Putamen (tissue), 1 donor: ENCODE measurements around the gene RELA.
A peak's percentile ranks its signal among the peaks of the same experiment; 100 is the strongest.
"Not testable (repeated sequence)": the region's sequence is repeated elsewhere in the genome, so short reads cannot be mapped to it uniquely, and the experiment has no call there.

ENCODE experiments used
- DNase-seq: peaks from one replicate; pipeline ENCODE4 v3.0.0-alpha.2; 2016; ENCODE audit warnings: low spot score

The RELA gene

DNA sequence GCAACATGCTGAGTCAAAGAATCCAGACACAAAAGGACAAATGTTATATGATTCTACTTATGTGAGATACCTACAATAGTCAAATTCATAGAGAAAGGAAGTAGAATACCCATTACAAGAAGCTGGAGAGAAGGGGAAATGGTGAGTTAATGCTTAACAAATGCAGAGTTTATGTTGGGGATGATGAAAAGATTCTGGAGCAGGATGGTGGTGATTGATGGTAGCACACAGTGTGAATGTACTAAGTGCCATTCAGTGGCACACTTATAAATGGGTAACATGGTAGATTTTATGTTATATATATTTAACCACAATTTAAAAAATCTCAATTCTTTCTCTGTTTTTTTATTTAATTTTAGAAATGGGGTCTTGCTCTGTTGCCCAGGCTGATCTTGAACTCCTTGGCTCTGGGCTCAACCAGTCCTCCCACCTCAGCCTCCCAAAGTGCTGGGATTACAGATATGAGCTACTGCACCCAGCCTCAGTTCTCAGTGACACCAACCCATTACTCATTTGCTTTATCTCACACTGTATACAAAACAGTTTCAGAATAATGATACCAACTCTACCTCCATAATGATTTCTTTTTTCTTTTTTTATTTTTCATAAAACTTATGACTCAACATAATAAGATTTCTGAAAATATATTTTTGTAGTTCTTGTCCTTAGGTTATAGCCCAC, 9.6 kb upstream of the RELA start:
- no peak for DNase-seq

GRCh38 chr11:65663639-65664200, 1.0 kb upstream of the RELA start:
- peak; percentile 62 for DNase-seq

DNA sequence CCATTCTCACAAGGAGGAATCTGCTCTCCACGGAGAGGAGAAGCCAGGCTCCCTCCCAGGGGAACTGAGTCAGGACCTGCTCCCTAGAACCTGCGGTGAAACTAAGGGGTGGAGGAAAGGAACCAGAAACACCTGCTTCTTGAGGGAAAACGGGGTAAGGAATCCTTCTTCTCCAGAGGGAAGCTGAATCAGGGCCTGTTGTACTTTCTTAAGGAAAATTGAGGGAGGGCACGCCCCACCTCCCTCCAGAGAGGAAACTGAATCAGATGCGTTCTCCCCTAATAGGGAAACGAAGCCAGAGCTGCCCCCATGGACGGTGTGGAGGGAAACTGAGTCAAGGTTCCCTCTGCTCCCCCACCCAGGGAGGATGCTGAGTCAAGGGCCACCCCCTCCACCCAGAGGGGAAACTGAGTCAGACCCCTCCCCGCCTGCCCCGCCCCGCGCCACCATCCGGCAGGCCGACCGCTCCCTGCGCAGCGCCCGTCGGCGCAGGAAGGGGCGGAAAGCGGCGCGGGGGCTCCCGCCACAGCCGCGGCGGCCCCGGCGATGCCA, 393 bp downstream of the RELA start:
- no peak for DNase-seq

- no peak for DNase-seq
Measured at GRCh38 chr11:65661599-65662246, 993 bp downstream of the RELA start.

DNA sequence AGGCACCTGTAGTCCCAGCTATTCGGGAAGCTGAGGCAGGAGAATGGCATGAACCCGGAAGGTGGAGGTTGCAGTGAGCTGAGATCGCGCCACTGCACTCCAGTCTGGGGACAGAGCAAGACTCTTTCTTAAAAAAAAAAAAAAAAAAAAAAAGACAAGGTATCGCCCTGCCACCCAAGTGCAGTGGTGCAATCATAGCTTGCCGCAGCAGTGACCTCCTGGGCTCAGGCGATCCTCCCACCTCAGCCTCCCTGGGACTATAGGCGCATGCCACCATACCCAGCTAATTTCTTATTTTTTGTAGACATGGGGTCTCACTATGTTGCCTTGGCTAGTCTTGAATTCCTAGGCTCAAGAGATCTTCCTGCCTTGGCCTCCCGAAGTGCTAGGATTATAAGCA, 1.8 kb downstream of the RELA start:
- not testable (repeated sequence) for DNase-seq

DNA sequence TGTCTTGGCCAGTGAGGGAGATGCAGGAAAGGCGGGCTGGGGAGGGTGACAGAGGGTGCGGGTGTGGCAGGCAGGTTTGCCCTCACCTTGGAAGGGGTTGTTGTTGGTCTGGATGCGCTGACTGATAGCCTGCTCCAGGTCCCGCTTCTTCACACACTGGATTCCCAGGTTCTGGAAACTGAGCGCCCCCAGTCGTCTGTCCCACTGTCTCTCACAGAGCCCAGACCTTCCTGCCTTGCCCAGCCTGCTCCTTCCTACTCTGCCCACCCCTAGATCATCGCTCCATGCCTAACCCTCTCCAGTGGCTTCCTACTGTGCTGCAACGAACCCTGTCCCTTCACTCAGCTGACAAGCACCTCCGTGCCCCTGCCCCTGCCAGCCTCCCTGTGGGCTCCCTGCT, 2.7 kb downstream of the RELA start:
- DNase-seq: no peak

GRCh38 chr11:65658174-65659021, 4.3 kb downstream of the RELA start:
- DNase-seq: no peak

- DNase-seq: no peak
Measured at GRCh38 chr11:65657426-65657825, 5.3 kb downstream of the RELA start.

DNA sequence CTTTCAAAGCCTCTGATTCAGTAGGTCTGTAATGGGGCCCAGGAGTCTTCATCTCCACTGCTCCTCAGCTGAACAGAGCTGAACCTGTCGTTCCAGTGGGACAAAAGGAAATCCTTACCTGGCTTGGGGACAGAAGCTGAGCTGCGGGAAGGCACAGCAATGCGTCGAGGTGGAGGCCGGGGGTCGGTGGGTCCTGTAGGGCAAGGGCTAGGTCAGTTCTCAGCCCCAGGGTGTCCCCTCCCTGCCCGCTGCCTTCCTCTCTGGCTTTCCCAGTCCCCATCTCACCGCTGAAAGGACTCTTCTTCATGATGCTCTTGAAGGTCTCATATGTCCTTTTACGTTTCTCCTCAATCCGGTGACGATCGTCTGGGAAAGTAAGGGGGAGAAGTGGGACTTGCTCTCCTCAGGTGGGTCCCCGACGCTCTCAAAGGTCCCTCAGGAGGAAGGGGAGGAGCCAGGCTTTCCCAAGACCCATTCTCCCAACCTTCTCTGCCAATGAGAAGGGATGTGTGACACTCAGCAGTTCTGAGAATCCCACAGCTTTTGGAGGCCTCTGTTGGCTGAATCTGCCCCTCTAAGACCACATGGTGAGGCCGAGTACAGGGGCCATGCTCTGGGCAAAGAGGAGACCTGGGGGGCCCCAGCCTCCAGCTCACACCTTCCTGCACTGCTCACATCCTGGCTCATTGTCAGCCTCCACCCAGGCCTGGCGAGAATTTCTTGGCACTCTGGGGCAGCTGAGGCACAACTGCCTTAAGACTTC, 7.0 kb downstream of the RELA start:
- DNase-seq: no peak

- DNase-seq: no peak
Measured at GRCh38 chr11:65654375-65655349, 8.1 kb downstream of the RELA start.

DNA sequence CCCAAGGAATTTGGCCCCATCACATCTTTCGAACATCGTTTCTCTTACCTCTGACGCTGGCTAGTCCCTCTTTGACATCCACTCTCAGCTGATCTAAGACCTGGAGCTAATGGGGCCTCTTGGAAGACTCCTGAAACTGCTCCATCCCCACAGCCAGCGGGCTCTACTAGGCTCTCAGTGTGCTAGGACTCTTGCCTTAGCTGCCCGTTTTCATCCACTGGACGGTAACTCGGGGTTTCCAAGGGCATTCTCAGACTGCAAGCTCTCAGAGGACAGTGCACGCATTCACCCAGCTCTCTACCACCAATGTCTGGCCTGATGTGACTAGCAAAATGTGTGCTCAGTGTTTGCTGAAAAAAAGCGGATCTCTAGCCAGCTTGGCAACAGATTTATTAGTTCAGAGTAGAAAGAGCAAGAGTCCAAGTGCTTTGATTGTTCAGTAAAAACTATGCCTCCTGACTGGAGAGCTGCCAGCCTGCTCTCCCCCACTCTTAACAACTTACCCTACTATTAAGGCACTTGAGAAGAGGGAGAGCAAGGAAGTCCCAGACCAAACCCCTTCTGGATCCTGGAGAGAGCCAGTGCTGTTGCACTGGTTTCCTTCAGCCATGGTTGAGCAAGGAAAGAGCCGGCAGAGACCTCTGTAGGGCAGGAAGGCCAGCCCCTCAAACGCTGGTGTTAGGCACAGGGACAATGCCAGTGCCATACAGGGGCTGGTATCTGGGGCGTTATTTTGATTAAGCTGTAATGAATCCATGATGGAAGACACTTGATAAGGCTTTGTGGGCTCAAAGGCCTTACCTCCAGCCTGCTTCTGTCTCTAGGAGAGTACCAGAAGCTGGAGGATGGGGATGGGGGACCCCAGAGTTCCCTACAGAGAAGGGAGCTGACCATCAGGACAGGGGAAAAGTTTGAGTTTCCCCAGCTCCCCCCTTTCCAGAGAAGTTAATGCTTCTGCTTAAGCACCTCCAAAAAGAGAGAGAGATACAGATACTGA, 9.2 kb downstream of the RELA start:
- peak; percentile 63 for DNase-seq

DNA sequence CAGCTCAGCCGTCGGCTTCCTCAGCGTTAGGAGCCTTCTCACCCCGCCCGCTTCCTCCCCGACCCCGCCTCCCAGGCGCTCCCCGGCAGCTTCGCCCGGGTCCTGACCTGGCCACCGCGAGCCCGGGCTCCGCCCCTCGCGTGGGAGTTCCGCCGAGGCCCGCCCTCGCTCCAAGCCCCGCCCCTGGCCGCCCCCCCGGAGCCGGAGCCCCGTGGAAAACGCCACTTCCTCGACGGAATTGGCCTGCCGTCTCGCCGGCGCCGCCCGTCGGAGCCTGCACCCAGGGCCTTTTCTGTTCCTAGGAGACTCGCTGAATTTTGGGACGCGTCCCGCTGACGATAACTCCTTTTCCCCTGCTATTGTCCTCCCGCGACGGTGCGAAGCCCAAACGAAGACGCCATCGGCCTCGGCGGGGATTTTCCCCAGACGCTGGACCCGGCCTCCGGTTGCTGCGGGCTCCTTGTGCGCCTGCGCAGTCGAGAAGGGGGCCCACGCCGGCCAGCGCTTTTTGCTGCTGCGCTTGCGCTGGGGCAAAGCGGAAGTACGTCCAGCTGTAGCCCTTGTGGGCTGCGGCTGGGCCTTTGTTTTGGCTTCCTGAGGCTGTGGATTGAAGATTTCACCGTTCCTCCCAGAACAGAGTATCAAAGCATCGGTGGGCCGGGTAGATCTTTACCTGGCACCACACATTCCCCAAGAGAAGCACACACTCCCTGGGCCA, 10.0 kb downstream of the RELA start:
- DNase-seq: peak; percentile 90

- DNase-seq: no peak
Measured at GRCh38 chr11:65651589-65652510, 10.9 kb downstream of the RELA start.

DNA sequence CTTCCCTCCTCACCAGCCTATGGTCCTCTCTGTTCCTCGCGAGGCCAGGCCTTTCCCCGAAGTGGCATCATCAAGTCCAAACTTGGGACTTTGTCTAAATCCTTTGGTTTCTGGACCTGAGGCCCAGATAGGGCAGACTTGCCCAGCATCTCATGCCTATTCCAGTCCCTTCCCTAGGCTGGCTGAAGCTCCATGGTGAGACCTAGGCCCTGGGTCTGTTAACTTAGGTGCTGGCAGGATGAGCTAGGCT, 11.5 kb downstream of the RELA start:
- DNase-seq: no peak

GRCh38 chr11:65650547-65651338, 12.0 kb downstream of the RELA start:
- DNase-seq: no peak

GRCh38 chr11:65649656-65650546, 12.8 kb downstream of the RELA start:
- no peak for DNase-seq
